ENCODE results near the gene SLC17A3.

The SLC17A3 gene

DNA sequence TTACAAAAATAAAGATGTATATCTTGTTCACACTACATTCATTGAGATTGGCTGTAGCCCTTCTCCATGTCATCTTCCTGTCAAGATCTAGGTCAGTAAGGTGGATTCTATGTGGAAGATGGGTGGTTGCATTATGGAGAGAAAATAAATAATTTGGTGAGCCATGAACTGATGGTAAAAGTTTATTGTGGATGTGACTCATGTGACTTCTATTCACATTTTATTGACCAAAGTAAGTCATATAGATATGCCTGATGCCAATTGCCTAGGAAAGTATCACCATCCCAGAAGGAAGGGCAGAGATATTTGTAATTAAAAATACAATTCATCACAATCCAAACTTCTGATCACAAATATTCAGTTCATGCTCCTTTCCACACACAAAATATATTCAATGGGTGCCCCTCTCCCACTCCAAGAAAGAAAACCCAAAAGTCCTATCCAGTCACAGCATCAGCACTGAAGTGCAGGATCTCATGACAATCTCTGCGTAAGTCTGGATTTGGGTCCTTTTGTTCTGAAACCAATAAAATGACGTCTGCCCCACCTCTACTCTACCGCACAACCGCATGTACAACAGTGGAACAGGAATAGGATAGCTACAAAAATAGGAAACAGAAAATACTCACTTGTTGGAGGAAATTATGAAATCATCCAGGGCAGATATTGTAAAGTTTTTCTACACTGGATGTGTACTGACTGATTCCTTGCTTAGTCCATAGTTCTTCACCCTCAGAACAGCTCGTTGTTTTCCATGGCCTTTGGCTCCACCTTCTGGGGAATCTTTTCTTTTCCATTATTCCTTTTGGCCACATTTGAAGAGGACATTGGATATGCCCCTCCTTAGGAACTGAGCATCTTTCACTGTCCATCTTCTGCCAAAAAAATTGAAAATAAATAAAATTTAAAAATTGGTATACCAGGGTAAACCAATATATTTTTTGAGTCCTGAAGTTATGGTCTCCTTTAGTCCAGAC lies 16.1 kb upstream of the SLC17A3 start:
- DNase-seq = peak; percentile 45

DNA sequence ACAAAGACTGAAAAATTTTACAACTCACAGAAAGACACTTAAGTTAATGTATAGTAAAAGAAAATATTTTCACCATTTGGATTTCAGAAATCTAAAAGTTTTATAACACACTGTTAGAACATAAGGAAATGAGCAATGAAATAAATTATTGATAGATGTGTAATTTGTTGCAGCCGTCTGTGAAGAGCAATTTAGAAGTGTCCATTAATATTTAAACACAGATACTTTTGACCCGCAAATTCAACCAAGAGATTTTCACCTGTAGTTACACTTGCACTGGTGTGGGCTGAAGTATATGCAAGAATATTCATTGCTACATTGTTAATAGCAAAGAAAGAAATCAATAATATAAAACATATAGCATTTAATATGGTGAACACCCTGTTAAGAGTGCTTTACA lies 14.6 kb upstream of the SLC17A3 start:
- no peak for DNase-seq

DNA sequence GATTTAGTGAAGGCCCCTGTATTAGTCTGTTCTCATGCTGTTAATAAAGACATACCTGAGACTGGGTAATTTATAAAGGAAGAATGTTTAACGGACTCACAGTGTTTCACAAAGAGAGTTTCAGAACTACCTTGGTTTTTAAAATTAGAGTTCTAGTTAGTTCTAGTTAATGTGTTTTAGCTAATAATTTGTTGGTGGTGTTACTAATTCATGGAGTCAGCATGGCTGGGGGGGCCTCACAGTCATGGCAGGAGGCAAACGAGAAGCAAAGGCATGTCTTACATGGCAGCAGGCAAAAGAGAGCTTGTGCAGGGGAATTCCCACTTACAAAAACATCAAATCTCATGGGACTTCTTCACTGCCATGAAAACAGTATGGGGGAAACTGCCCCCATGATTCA lies 12.0 kb upstream of the SLC17A3 start:
- no peak for DNase-seq

DNA sequence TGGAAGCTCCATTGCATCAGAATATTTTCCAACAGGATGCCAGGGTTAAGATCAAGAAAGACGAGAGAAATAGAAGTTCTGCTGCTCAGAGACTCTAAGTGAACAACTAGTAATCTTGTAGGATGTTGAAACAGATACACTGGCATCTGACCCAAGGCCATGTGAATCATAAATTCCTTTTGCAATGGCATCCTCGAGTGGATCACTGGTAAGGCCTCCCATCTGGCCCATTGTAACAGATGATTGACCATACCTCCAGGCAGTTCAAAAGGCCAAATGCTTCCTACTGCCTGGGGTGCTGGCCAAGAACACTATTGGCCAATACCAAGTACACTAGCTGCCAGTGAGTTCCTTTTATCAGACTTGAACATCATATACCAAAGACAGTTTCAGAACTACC lies 9.9 kb upstream of the SLC17A3 start:
- no peak for DNase-seq

DNA sequence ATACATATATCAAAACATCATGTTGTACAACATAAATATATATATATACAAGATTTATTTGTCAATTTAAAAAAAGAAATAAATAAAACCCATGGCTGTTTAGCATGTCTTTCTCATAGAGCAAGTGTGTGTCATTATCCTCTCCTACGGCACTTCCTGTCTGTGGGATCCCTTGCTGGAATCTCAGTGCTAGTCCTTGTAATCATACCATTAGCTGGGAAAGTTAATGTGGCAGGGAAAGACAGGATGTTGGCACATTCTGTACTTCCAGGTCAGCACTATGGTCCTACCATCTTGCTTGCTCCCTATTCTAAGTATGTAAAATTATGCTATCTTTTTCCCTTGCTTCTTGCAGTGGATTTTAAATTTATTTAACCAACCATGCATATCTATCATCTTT lies 9.5 kb upstream of the SLC17A3 start:
- DNase-seq = no peak

DNA sequence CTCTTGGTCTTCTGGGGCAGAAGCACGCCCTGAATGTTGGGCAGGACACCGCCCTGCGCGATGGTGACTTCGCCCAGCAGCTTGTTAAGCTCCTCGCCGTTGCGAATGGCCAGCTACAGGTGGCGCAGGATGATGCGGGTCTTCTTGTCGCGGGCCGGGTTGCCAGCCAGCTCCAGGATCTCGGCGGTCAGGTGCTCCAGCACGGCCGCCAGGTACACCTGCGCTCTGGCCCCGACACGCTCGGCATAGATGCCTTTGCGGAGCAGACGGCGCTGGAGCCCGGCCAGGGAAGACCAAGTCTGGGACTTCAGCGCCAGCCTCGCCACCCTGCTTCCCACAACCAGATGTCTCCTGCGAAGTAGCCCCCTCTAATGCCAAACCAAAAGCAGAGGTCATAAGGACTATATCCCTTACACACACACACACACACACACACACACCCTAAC lies 8.0 kb upstream of the SLC17A3 start:
- peak; percentile 75 for DNase-seq

DNA sequence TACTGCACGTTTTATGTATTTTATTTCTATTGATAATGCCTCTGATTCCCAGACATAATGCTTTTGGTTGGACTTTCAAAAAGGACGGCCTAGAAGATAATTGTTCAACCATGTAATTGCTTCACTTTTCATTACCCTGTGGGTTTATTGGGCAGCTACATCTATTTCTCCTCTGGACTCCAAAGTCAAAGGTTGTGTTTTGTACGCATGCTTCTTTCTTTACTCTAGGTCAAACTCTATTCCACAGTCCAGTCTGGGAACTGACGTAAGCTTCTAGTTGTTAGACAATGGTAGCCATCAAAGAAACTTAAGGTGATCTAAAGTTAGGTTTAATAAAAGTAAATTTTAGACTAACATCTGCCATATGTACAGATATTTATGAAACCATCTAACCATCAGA lies 6.6 kb upstream of the SLC17A3 start:
- no peak for DNase-seq

DNA sequence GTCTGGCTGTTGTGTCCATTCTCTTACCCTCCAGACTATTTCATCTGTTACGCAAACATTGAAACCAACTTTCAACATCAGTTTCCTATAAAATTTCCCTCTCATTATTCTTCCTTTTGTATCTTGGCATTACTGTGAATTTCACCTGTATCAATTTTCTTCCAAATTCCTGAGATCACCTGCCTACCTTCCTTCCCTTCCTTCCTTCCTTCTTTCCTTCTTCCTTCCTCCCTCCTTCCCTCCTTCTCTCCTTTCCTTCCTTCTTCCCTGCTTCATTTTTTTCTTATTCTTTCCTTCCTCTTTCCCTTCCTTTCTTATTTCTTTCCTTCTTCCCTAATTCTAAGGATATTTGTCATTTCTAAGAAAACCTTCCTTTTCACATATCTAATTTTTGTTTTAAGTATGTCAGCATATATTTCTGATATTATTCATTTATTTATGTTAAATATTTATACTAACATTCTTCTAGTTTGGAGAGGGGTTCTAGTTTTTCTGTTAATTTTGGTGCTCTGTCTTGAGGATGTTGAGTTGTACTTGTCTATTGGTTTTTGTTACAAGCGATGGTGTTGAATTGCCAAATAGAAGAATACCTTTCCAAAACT lies 4.8 kb upstream of the SLC17A3 start:
- DNase-seq = no peak

DNA sequence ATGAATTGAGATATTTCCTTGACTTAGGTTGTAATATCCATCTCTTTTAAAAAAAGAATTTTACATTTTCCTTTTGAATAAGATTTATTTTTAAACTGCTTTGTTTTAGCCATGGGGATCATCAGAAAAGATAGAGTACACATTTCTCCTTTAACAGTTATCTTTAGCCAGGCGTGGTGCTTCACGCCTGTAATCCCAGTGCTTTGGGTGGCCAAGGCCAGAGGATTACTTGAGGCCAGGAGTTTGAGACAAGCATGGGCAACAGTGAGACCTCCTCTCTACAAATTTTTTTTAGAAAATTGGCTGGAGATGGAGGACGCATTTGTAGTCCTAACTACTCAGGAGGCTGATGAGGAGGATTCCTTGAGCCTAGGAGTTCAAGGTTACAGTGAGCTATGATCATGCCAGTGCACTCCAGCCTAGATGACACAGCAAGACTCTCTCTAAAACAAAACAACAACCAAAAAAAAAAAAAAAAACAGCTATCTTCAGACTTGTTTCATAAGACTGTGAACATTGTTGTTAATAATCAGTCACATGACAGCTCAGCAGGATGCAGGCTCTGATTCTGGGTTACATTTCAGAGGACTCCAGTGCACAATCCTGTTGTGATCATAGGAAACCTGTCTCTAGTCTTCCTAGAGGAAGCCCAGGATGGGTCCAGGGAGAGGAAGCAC lies 2.0 kb upstream of the SLC17A3 start:
- no peak for DNase-seq

DNA sequence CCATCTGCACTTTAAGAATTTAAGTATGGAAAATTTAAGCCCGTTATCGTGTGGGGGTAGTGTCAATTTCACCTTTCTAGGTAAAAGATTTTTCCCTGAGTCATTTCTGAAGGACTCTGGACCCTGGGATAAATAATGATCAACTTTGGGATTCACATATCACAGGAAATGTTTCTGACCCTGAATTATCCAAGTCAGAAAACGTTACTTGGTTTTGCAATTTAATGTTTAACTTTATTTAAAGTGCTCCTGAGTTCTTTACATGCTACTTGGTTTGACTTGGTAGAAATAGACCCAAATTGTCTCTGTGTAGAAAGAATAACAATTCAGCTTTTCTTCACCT lies 1.5 kb upstream of the SLC17A3 start:
- no peak for DNase-seq

DNA sequence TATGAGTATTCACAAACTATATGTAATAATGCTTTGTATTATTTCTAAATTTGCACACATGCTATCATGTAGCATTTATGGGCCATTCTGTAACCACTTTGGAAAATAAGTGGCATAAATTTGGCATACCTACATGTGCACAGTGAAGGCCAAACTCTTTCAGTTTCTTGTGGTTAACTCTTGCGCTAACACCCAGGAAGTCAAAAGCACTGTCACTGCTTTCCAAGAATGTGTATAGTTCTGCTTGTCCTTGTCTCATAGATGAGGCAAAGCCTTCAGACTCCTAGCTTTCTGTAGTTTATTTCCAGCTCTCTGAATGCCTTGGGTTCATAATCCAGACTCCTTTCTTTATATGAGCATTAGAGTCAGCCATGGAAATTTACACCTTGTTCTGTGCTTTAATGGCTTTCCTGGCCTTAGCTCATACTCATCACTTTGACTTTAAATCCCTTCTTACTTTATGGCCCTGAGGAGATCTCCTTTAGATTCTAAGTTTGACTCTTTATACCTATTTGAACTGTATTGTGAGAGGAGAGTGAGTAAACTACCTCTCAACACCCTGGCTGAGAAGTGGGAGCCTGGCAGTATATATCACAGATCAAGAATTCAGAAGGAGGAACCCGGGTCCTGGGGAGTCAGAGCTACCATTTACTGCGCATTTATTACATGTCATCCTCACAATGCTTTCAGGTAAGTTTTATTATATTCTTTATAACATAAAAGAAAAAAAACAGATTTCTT lies 949 bp upstream of the SLC17A3 start:
- DNase-seq = peak; percentile 39

DNA sequence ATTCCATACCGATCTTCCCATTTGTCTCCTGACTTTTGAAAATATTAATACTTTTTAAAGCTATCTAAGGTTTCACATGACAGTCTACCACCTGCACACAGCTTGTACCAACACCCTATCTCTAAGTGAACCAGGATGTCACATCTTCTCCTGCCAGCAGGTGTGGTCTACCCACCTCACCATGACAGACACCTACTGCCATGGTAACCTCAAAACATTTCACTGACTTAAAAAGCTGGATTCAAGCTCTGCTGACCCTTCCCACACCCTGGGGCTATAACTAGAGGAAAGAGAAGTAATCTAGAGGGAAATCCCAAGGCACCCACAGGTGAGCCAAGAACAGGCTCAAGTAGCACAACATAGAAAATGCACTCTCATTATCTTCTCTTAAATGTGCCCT lies 1.2 kb downstream of the SLC17A3 start:
- DNase-seq = peak; percentile 73

DNA sequence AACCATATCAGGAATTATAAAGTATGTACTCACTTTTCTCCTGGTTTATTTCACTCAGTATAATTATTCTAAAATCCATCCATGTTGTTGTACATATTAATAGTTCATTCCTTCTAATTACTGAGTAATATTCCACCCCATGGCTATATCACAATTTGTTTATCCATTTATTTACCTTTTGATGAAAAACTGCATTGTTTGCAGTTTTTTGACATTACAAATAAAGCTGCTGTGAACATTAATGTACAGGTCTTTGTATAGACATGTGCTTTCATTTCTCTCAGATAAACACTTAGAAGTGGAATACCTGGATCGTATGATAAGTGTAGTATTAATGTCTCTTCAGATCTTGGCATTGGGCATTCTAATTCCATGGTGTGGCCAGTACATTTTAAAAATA lies 4.2 kb downstream of the SLC17A3 start:
- no peak for DNase-seq

DNA sequence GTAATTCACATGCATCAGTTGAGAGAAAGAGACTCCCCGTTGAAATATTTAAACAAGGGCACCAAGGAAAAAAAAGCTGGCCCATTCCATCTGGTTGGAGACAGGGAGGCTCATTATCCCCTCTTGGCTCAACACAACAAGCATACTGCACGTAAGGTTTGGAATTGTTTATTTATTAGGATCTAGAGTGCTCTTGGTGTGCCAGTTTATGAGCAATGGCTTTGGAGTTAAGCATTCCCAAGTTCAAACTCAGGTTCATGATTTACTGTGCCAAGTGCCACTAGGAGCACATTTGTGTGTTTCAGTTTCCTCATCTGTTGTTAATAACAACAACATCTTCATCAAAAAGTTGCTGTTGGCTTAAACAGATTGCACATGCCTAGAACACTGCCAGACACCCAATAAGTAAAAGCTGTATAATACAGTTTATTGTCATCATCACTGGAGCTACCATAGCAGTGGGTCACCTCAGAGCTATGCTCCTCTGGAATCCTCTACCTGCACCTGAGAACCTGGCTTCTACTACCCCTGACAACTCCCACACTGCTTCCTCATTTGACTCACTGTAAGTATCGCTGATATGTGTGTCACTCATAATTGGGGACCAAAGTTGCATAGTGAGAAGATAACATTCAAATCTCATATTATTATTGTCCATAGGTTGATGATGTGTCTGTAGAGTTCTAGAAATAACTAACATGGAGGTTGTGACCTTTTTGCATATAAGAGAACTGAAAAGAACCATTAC lies 5.4 kb downstream of the SLC17A3 start:
- DNase-seq = no peak

DNA sequence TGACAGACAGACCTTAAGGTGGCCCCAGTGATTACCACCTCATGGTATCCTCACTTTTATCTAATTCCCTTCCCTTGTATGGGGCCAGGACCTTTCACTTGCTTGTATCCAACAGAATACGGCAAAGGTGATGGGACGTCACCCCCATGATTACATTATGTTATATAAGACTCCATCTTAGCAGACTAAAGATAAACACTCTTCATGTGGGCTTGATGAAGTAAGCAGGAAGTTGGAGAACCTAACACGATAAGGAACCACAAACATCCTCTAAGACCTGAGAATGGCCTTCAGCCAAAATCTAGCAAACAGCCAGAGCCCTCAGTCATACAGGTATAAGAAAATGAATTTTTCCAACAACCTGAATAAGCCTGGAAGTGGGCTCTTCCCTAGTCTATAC lies 8.0 kb downstream of the SLC17A3 start:
- DNase-seq = peak; percentile 73

DNA sequence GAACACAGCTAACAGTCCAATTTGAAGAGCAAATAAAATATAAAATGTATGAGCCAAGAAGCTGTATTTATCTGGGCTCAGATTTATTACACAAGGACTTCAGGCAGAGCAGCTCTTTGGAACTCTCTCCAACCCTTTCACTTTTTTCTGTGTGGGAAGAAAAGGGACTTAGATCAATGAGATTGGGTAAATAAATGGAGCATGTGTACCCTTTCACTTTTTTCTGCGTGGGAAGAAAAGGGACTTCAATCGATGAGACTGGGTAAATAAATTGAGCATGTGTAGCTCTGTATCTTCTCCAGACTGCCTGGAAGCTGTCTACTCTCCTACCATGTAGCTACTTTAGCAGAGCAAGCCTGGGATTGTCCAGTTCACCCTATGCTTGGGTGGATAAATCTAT lies 10.7 kb downstream of the SLC17A3 start:
- no peak for DNase-seq

DNA sequence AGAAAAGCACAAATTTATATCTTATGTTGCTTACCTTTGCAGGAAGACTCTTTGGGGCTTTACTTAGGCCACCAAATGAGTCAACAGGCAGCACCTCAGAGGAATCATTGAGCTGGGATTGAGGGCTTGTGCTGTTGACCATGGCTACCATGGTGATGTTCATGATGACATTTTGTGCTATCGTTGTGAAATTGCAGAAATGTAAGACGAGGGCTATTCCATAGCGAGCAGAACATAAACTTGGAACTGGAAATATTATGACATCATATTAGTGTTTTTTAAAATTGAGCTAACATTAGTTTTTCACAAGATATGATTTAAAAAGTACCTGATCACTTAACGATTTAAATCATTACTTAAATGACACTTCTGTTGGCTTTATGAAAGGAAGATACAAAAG lies 11.8 kb downstream of the SLC17A3 start:
- DNase-seq = no peak

DNA sequence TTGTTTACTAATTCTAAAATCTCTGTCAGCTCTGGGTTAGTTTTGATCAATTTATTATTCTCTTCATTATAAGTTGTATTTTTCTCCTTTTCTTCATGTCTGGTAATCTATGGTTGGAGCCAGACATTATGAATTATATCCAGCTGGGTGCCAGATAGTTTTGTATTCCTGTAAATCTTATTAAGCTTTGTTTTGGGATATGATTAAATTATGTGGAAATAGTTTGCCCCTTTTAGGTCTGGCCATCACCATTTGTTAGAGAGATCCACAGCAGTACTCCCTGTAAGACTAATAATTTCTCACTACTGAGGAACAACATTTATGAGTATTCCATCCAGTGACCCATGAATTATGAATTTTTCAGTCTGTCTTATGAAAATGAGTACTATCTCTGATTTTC lies 21.3 kb downstream of the SLC17A3 start:
- no peak for DNase-seq

DNA sequence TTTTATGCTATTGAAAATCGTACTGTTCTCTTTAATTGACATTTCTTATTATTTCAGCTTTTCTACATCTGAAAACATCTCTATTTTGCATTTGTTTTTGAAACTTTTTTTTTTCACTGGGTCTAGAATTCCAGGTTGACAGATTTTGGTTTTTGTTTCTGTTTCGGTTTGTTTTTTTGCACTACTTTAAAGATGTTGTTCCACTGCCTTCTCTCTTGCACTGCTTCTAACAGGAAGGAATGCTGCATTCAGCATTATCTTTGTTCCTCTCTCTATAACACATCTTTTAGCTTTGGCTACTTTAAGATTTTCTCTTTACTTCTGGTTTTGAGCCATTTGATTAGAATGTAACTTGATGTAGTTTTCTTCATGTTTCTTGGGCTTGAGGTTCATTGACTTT lies 22.1 kb downstream of the SLC17A3 start:
- DNase-seq = no peak

DNA sequence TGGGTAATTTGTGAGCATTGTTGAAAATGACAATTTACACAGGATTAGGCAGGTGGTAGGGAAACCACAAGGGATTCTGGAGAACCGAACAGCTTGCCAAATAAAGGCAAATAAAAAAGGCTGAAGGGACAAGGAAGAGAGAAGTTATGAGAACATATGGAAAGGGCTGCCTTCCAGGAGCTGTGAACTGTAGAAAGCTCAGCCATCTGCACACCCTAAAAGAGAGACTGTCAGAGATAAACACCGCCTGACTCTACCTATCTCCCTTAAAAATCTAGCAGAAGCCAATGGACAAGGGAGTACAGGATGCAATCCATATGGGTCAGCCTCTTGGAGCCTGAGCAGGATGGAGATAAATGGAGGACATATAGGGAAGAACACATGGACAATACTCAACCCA lies 29.5 kb downstream of the SLC17A3 start:
- DNase-seq = no peak

DNA sequence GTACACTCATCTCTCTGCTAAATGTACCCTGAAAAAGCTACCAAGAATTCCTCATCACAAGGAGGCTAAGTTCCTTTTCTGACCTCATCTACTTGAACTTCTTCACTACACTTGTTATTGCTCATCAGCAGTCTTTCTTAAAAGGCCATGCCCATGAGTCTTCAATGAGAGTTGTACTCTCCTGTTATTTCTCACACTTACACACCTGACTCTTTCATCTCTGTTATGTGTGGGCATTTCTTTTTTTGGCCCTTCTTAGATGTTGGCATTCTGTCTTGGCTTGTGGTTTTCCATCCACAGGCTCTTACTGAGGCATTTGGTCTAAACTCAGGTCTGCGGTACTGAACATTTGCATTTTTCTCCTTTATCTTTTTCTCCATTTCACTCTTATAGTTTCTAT lies 31.5 kb downstream of the SLC17A3 start:
- DNase-seq = no peak

DNA sequence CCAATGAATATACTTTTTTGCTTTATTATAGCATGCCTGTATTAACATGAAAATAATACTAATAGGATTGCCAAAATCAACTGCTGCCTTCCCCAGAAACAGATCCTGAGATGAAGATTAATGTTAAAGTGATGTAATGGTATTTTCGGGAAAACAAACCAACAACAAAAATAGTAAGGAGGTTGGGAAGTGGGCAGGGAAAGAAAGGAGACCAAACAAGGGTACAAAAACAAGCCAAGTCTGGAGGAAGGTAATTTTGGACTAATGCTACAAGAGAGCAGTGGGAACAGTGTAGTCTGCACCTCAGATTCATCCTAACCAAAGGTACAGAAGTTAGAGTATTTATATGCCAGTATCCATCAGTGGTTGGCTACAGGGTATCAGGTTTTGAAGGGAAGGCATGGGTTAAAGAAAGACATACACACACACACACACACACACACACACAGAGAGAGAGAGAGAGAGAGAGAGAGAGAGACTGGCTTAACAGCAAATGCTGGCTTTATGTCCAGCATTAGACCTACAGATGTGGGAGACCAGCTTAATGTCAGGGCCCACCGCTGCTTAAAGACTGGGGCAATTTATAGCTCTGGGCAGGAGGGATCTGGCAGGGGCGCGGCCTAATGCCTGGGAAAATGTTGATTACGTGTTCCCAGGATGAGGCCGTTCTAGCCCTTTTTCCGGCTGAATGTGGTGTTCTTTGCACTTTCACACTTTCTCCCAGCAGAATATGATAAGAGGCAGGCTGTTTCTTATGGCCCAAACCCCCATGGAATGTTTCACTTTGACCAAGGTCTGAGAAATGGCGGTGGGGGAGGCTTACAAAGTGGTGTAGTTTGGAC lies 38.4 kb downstream of the SLC17A3 start:
- no peak for DNase-seq
